B cell (primary cell): Measurements from ENCODE around the gene BTF3L4. TPM values are rescaled to one million over a fixed set of nuclear protein-coding genes. Genes with fewer than 3 reads are reported as not detected.

Source experiments
- ATAC-seq: fragments of 200-7000 bp; cut with Tn5 transposase; one replicate; pipeline ENCODE4 v1.10.0; 2021; ENCODE audit warnings: low read depth, mild to moderate bottlenecking, moderate number of reproducible peaks, moderate library complexity
- CTCF ChIA-PET: fragments of 350-600 bp; sonication (Branson Sonifier 250); formaldehyde crosslinking; loops from one replicate; lab custom pipeline; 2021; ENCODE audit warnings: antibody characterized with exemption, inconsistent platforms; lab: Charles Lee
- POLR2A ChIA-PET: fragments of 350-600 bp; sonication (Branson Sonifier 250); formaldehyde crosslinking; loops from one replicate; lab custom pipeline; 2021; ENCODE audit warnings: antibody characterized with exemption; lab: Charles Lee
- DNase-seq: peaks from one replicate; pipeline ENCODE4 v3.0.0; 2013
- H2AFZ ChIP-seq: 2 replicates; pipeline ENCODE4 v1.6.1; 2012; ENCODE audit warnings: mild to moderate bottlenecking, low read depth, low read length; ENCODE audit not compliant: insufficient read depth, poor library complexity, severe bottlenecking
- H3K27ac ChIP-seq, 2 donors: 1 replicate in 1 of 2; 2 replicates in 1 of 2; pipeline ENCODE4 v1.5.1; 2012 to 2013; ENCODE audit warnings: low read length in 2 of 2, mild to moderate bottlenecking in 2 of 2, moderate library complexity in 1 of 2
- H3K27me3 ChIP-seq, 4 experiments: fragments of 200-600 bp in 1 of 4; sonication (generic) in 1 of 4; replicated peaks in 1 of 4; 1 replicate in 2 of 4; 2 replicates in 2 of 4; pipeline versions ENCODE4 v1.6.1 to v1.7.0; 2013 to 2016; ENCODE audit warnings: low read length in 3 of 4, mild to moderate bottlenecking in 2 of 4, mixed read lengths in 1 of 4, moderate library complexity in 1 of 4; ENCODE audit not compliant: insufficient read depth in 4 of 4, control insufficient read depth in 3 of 4; ENCODE audit errors: control extremely low read depth in 1 of 4
- H3K36me3 ChIP-seq, 2 experiments: replicated peaks in 1 of 2; 1 replicate in 1 of 2; 2 replicates in 1 of 2; pipeline versions ENCODE4 v1.6.1 to v1.7.1; 2013; ENCODE audit warnings: low read length in 1 of 2; ENCODE audit not compliant: insufficient read depth in 2 of 2, control insufficient read depth in 1 of 2; ENCODE audit errors: control extremely low read depth in 1 of 2, extremely low read depth in 1 of 2
- H3K4me1 ChIP-seq, 2 donors: fragments of 200-600 bp in 1 of 2; sonication (generic) in 1 of 2; 1 replicate in 1 of 2; 2 replicates in 1 of 2; pipeline versions ENCODE4 v1.5.1 to v1.6.1; 2013 to 2017; ENCODE audit warnings: low read length in 2 of 2; ENCODE audit not compliant: control insufficient read depth in 2 of 2, insufficient read depth in 2 of 2
- H3K4me2 ChIP-seq: replicated peaks from 2 replicates; pipeline ENCODE3; 2012; ENCODE audit warnings: mild to moderate bottlenecking, low read depth, low read length; ENCODE audit not compliant: poor library complexity, severe bottlenecking
- H3K4me3 ChIP-seq, 5 experiments: fragments of 200-600 bp in 1 of 5; sonication (generic) in 1 of 5; 1 replicate in 3 of 5; 2 replicates in 2 of 5; pipeline versions ENCODE4 v1.5.1 to v1.7.0; 2011 to 2016; ENCODE audit warnings: low read length in 4 of 5, mild to moderate bottlenecking in 4 of 5, low read depth in 2 of 5, control low read depth in 1 of 5, moderate library complexity in 1 of 5; ENCODE audit not compliant: insufficient read depth in 1 of 5; ENCODE audit errors: control extremely low read depth in 1 of 5, extremely low read depth in 1 of 5
- H3K79me2 ChIP-seq: fragments of 200-600 bp; sonication (generic); one replicate; pipeline ENCODE4 v1.6.0; 2016; ENCODE audit warnings: low read length; ENCODE audit not compliant: control insufficient read depth, insufficient read depth
- H3K9ac ChIP-seq: fragments of 200-600 bp; sonication (generic); 2 replicates; pipeline ENCODE4 v1.6.1; 2017; ENCODE audit warnings: mild to moderate bottlenecking, low read length, moderate library complexity
- H3K9me3 ChIP-seq, 3 donors: one replicate each; pipeline versions ENCODE4 v1.6.1 to v1.7.1; 2013; ENCODE audit warnings: low read length in 2 of 3; ENCODE audit not compliant: control insufficient read depth in 2 of 3, insufficient read depth in 1 of 3; ENCODE audit errors: control extremely low read depth in 1 of 3
- H4K20me1 ChIP-seq: 2 replicates; pipeline ENCODE4 v1.6.0; 2012; ENCODE audit warnings: mild to moderate bottlenecking, low read length; ENCODE audit not compliant: insufficient read depth, control insufficient read depth, poor library complexity, severe bottlenecking
- H3K27ac Mint-ChIP-seq: one replicate; pipeline ENCODE4 v1.8.0; 2021; ENCODE audit warnings: mixed read lengths
- H3K27me3 Mint-ChIP-seq: one replicate; pipeline ENCODE4 v1.8.0; 2021; ENCODE audit warnings: mixed read lengths
- H3K4me1 Mint-ChIP-seq: one replicate; pipeline ENCODE4 v1.8.0; 2021; ENCODE audit warnings: mixed read lengths
- H3K4me3 Mint-ChIP-seq: one replicate; pipeline ENCODE4 v1.8.0; 2021; ENCODE audit warnings: mixed read lengths
- H3K9me3 Mint-ChIP-seq: one replicate; pipeline ENCODE4 v1.8.0; 2022; ENCODE audit warnings: mixed read lengths; ENCODE audit not compliant: insufficient read depth
- EZH2 ChIP-seq: IDR thresholded peaks from 2 replicates; pipeline ENCODE4 v1.6.1; 2012; ENCODE audit warnings: borderline replicate concordance, low read depth, mild to moderate bottlenecking, moderate library complexity, low read length; ENCODE audit not compliant: insufficient read depth, poor library complexity, severe bottlenecking
- WGBS: methylation state at CpG from one replicate; pipeline ENCODE4 v1.1.5; 2013; ENCODE audit warnings: missing lambda C conversion rate; ENCODE audit not compliant: insufficient coverage; 5-methylcytosine and 5-hydroxymethylcytosine counted together
- intact Hi-C: fragments of 100-400 bp; cut with micrococcal nuclease; formaldehyde crosslinking; loops from one replicate; pipeline ENCODE4 v1.10.0; 2022
- polyA plus RNA-seq: library from polyadenylated mRNA; depleted of rRNA; stranded (reverse); fragments of >200 nt; gene quantifications from 2 replicates; pipeline ENCODE4 v1.2.3, GENCODE V29; 2012
- total RNA-seq, 2 donors: library from RNA; stranded (reverse); fragments of 120-200 nt in 1 of 2; gene quantifications; 1 replicate in 1 of 2; 2 replicates in 1 of 2; pipeline versions ENCODE4 v1.2.3 to v1.2.4, GENCODE V29; 2013 to 2022
- TF ChIP-seq, protein P1 (sequence below): fragments of 200-600 bp; IDR thresholded peaks from one replicate; pipeline ENCODE4 v1.8.0; 2022; ENCODE audit warnings: antibody characterized with exemption, mild to moderate bottlenecking

Gene BTF3L4
- total and polyA plus RNA-seq, 2 donors (not counting 1 experiment from before 2014, with no cell fraction given): 16.0 to 32.7 TPM

DNA sequence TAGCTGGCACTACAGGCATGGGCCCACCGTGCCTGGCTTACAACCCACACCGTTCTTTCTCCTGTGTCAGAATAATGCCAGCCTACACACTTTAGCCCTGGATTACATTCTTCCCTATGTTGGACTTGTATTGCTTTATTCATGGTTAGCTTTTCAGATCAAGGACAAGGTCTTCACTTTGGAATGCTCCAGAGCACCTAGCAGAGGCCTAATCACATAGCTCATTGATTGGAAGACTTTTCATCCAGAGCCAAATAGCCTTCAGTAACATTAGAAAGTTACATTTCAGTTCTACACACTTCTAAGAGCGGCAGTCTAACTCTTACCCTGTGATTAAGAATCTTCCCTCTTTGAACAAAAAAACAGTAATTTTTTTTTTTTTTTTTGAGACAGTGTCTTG is 56.4 kb downstream of the BTF3L4 start:
- H4K20me1 ChIP-seq: no peaks in the 10 kb centered on the region
- no peak for ATAC-seq
- peaks cover 3% of the 10 kb centered on the region for H3K4me1 Mint-ChIP-seq
- TF ChIP-seq, protein P1, sequence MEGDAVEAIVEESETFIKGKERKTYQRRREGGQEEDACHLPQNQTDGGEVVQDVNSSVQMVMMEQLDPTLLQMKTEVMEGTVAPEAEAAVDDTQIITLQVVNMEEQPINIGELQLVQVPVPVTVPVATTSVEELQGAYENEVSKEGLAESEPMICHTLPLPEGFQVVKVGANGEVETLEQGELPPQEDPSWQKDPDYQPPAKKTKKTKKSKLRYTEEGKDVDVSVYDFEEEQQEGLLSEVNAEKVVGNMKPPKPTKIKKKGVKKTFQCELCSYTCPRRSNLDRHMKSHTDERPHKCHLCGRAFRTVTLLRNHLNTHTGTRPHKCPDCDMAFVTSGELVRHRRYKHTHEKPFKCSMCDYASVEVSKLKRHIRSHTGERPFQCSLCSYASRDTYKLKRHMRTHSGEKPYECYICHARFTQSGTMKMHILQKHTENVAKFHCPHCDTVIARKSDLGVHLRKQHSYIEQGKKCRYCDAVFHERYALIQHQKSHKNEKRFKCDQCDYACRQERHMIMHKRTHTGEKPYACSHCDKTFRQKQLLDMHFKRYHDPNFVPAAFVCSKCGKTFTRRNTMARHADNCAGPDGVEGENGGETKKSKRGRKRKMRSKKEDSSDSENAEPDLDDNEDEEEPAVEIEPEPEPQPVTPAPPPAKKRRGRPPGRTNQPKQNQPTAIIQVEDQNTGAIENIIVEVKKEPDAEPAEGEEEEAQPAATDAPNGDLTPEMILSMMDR: no peak
- H3K4me3 ChIP-seq: no peak overlapping the region
- H3K9me3 ChIP-seq: no peaks in the 10 kb centered on the region
- H3K27ac ChIP-seq: no peak overlapping the region
- POLR2A ChIA-PET: no interaction called here
- H3K4me3 Mint-ChIP-seq: no peak overlapping the region
- H3K27me3 ChIP-seq: no peaks in the 10 kb centered on the region
- no peak overlapping the region for H3K4me2 ChIP-seq
- H3K79me2 ChIP-seq: no peaks in the 10 kb centered on the region
- DNase-seq: no peak
- no peaks in the 10 kb centered on the region for H3K36me3 ChIP-seq
- 100% methylated on average over 2 of the region's 3 CpGs for WGBS
- H3K27me3 Mint-ChIP-seq: peaks cover 4% of the 10 kb centered on the region
- CTCF ChIA-PET: no interaction called here
- intact Hi-C loops: no loop called here
- no peak overlapping the region for H3K27ac Mint-ChIP-seq
- H3K4me1 ChIP-seq: no peaks in the 10 kb centered on the region
- no peak overlapping the region for H3K9ac ChIP-seq
- H2AFZ ChIP-seq: no peak overlapping the region
- H3K9me3 Mint-ChIP-seq: no peaks in the 10 kb centered on the region

DNA sequence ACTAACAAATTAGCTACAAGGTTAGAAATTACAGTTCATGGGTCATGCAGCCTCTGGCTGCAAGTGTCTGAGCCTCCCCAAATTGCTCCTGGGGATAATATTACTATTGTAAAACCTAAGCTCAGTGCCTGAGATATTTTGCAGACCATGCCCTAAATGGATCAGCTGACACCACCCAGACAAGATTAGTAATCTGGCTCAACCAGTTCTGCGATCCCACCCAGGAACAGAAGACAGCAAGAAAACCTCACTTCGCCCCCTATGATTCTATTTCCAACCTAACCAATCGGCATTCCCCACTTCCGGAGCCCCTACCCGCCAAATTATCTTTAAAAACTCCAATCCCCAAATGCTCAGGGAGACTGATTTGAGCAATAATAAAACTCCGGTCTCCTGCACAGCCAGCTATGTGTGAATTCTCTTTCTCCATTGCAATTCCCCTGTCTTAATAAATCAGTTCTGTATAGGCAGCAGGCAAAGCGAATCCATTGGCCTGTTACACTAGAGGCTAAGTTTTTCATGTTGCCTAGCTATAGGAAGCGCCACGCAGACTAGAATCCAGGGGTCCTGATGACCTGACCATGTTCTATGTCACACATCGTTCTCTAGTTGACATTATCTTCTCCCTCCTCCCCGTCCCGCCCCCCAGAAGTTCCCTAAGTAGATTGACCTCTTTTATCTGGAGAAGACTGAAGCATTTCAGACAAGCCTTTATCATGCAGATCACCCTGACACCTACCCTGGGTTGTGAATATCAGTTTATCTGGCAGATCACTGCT is 63.4 kb downstream of the BTF3L4 start:
- Histone ChIP-seq H3K4me1 (no peaks in the 10 kb centered on the region), H2AFZ (no peak overlapping the region), H3K79me2 (no peaks in the 10 kb centered on the region), H3K4me3 (no peak overlapping the region), H4K20me1 (no peaks in the 10 kb centered on the region), H3K36me3 (no peaks in the 10 kb centered on the region), H3K4me2 (no peak overlapping the region), H3K9me3 (no peaks in the 10 kb centered on the region), H3K27me3 (peaks cover 0 to 3% (median 0%) of the 10 kb centered on the region in 4 experiments), H3K27ac (no peak overlapping the region), H3K9ac (no peak overlapping the region)
- ATAC-seq: no peak
- Mint-ChIP-seq H3K9me3 (no peaks in the 10 kb centered on the region), H3K27me3 (peaks cover 23% of the 10 kb centered on the region), H3K4me1 (no peaks in the 10 kb centered on the region), H3K27ac (no peak overlapping the region), H3K4me3 (no peak overlapping the region)
- TF ChIP-seq, protein P1: no peak
- no peak for TF ChIP-seq EZH2
- 95% methylated on average over 11 of the region's 12 CpGs for WGBS
- CTCF ChIA-PET: no interaction called here
- POLR2A ChIA-PET: no interaction called here
- no peak for DNase-seq
- intact Hi-C loops: no loop called here
